C4-2B (cell line): ENCODE results near the gene MUC21.
"Not testable (repeated sequence)": the region's sequence is repeated elsewhere in the genome, so short reads cannot be mapped to it uniquely, and the experiment has no call there.

Experiments used
- ZFX ChIP-seq: fragments of 450-650 bp; IDR thresholded peaks from 2 replicates; pipeline ENCODE4 v1.6.1; 2017
- TF ChIP-seq, protein P1 (sequence below): fragments of 450-650 bp; conservative IDR thresholded peaks from 2 replicates; pipeline ENCODE4 v1.5.1; 2017; ENCODE audit warnings: mild to moderate bottlenecking

DNA sequence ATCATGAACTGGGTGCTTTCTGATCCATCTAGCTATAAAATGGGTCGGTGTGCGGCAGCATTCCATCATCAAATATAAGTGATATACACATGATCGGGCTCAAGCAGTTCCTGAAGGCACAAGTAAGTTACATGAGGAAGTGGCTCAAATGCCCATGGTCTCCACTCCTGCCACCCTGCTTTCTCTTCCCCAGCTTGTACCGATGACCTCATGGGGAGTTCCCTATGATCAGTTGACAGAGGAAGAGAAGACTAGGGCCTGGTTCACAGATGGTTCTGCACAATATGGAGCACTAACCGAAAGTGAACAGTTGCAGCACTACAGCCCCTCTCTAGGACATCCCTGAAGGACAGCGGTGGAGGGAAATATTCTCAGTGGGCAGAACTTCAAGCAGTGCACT, 14.3 kb upstream of the MUC21 start:
- TF ChIP-seq, protein P1, sequence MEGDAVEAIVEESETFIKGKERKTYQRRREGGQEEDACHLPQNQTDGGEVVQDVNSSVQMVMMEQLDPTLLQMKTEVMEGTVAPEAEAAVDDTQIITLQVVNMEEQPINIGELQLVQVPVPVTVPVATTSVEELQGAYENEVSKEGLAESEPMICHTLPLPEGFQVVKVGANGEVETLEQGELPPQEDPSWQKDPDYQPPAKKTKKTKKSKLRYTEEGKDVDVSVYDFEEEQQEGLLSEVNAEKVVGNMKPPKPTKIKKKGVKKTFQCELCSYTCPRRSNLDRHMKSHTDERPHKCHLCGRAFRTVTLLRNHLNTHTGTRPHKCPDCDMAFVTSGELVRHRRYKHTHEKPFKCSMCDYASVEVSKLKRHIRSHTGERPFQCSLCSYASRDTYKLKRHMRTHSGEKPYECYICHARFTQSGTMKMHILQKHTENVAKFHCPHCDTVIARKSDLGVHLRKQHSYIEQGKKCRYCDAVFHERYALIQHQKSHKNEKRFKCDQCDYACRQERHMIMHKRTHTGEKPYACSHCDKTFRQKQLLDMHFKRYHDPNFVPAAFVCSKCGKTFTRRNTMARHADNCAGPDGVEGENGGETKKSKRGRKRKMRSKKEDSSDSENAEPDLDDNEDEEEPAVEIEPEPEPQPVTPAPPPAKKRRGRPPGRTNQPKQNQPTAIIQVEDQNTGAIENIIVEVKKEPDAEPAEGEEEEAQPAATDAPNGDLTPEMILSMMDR = not testable (repeated sequence)
- not testable (repeated sequence) for TF ChIP-seq ZFX
